ENCODE data around the gene C1orf115. TPM values are rescaled to one million over a fixed set of nuclear protein-coding genes. Genes with fewer than 3 reads are reported as not detected.
"Not testable (repeated sequence)": the region's sequence is repeated elsewhere in the genome, so short reads cannot be mapped to it uniquely, and the experiment has no call there.

C1orf115 gene
- total RNA-seq, 1 donor: 3.5 TPM

DNA sequence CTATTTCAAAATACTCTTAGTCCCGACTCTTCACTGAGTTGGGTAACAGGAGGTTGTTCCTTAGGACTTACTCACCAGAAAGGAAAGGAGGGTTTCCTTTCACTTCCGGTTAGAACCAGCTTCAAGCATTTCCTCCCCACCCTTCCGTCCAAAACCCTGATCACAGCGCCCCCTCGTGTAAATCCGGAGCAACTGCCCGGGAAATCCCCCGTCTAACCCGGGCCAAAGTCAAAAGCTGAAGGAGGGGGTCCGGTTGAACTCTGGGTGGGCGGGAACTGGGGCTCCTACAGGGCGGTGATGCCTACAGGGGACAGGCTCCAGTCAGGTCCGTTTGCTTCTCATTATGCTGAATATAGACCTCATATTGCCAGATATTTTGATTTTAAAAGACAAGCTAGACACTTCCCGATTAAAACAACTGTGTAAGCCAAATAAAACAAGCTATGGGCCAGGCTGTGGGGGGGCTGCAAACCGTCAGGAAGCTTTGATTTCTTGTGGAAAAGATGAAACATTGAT is 43.0 kb downstream of the C1orf115 start:
- TF ChIP-seq, protein P1, sequence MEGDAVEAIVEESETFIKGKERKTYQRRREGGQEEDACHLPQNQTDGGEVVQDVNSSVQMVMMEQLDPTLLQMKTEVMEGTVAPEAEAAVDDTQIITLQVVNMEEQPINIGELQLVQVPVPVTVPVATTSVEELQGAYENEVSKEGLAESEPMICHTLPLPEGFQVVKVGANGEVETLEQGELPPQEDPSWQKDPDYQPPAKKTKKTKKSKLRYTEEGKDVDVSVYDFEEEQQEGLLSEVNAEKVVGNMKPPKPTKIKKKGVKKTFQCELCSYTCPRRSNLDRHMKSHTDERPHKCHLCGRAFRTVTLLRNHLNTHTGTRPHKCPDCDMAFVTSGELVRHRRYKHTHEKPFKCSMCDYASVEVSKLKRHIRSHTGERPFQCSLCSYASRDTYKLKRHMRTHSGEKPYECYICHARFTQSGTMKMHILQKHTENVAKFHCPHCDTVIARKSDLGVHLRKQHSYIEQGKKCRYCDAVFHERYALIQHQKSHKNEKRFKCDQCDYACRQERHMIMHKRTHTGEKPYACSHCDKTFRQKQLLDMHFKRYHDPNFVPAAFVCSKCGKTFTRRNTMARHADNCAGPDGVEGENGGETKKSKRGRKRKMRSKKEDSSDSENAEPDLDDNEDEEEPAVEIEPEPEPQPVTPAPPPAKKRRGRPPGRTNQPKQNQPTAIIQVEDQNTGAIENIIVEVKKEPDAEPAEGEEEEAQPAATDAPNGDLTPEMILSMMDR (IDR thresholded peaks at IDR 0.05; ENCODE audit: insufficient read depth, low read depth, low read length): peak; percentile 83
- H3K4me3 ChIP-seq (ENCODE audit: low read depth, low read length): no peak overlapping the region
- peak; percentile 89 for DNase-seq (ENCODE audit: low read depth)

DNA sequence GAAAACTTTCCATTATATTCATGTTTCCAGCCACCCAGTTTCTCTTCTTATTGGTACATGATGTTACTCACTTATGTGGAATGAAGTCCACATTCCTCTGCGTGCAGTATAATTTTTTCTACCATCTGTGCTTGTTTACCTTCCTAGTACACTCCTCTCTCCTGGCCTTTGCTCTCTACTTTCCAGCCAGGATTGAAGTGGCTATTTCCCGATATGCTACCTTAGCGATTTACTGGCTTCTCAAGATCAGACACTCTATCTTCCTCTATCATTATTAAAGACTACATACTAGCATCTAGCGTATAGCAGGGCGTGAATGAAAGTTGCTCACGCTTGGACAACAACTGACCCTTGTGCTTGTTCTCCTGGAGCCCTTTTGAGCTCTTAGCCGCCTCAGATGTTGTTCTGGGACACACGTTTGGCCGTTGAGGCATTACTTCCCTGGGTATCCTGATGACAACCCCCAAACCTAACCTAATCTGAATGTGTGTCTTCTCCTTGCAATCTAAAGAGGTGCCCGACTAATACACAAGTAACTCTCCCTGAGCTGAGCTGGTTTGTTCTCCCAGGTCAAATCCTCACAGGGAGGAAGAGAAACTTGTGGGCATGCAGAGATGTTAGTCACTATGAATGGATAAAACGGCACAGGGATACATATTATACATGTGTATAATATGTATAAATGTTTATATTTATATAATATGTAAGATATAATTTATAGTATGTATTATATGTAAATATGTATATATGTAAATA is 44.6 kb downstream of the C1orf115 start:
- peak; percentile 72 for DNase-seq (ENCODE audit: low read depth)
- H3K4me3 ChIP-seq (ENCODE audit: low read depth, low read length): no peak overlapping the region
- TF ChIP-seq, protein P1 (IDR thresholded peaks at IDR 0.05; ENCODE audit: insufficient read depth, low read depth, low read length): no peak

DNA sequence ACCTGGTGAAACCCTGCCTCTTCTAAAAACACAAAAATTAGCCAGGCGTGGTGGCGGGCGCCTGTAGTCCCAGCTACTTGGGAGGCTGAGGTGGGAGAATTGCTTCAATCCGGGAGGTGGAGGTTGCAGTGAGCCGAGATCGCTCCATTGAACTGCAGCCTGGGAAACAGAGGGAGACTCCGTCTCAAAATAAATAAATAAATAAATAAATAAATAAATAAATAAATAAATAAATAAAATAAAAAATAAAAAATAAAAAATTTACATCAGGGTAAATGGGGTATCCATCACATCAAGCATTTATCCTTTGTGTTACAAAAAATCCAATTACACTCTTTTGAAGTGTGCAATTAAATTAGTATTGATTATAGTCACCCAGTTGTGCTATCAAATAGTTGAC is 46.1 kb downstream of the C1orf115 start:
- not testable (repeated sequence) for DNase-seq (ENCODE audit: low read depth); H3K4me3 ChIP-seq (ENCODE audit: low read depth, low read length)

DNA sequence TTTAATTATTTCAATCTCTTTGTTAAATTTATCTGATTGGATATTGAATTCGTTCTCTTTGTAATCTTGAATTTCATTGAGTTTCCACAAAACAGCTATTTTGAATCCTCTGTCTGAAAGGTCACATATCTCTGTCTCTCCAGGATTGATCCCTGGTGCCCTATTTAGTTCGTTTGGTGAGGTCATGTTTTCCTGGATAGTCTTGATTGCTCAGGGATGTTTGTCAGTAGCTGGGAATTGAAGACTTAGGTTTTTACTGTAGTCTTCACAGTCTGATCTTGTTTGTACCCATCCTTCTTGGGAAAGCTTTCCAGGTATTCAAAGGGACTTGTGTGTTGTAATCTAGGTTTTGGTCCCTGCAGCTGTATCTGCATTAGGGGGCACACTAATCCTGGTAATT is 51.2 kb downstream of the C1orf115 start:
- H3K4me3 ChIP-seq (ENCODE audit: low read depth, low read length): no peak overlapping the region
- DNase-seq (ENCODE audit: low read depth): no peak
- TF ChIP-seq, protein P1 (IDR thresholded peaks at IDR 0.05; ENCODE audit: insufficient read depth, low read depth, low read length): no peak

- no peak overlapping the region for H3K4me3 ChIP-seq (ENCODE audit: low read depth, low read length)
- TF ChIP-seq, protein P1 (IDR thresholded peaks at IDR 0.05; ENCODE audit: insufficient read depth, low read depth, low read length): no peak
- no peak for DNase-seq (ENCODE audit: low read depth)
These were observed 51.7 kb downstream of the C1orf115 start for GRCh38 chr1:220741825-220742224.

DNA sequence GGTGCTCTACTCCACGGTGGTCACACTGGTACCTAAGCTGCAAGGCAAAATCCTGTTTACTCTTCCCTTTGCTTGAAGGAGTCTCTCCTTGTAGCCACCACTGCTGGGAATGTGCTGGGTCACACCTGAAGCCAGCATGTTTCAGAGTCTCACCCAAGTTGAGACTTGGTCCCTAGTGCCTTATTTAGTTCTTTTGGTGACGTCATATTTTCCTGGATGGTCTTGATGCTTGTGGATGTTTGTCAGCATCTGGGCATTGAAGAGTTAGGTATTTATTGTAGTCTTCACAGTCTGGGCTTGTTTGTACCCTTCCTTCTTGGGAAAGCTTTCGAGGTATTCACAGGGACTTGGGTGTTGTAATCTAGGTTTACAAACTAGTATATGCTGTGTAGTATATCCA is 52.4 kb downstream of the C1orf115 start:
- H3K4me3 ChIP-seq (ENCODE audit: low read depth, low read length): no peak overlapping the region
- DNase-seq (ENCODE audit: low read depth): no peak
- TF ChIP-seq, protein P1 (IDR thresholded peaks at IDR 0.05; ENCODE audit: insufficient read depth, low read depth, low read length): no peak

DNA sequence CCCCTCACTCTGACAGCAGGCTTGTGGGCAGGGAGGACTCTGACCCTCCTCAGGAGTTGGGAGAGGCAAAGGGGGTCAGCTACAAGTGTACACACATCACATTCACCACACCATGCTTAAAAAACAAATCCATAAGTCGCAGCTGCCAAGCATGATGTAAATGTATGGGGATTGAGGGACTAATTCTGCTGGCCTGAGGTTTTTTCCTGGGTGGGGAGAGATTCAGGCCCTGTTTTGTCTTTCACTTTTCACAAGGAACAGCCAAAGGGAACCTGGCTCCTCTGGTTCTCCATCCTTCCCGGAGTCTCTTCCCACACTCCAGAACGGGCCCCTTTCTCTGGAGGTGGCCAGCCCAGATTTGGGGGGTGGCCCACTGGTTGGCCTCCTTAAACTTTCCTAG is 56.7 kb downstream of the C1orf115 start:
- DNase-seq (ENCODE audit: low read depth): no peak
- no peak overlapping the region for H3K4me3 ChIP-seq (ENCODE audit: low read depth, low read length)
- TF ChIP-seq, protein P1 (IDR thresholded peaks at IDR 0.05; ENCODE audit: insufficient read depth, low read depth, low read length): no peak

Measured in fibroblast of villous mesenchyme (primary cell).